Measurements from ENCODE around the gene INSM1.

Gene INSM1

DNA sequence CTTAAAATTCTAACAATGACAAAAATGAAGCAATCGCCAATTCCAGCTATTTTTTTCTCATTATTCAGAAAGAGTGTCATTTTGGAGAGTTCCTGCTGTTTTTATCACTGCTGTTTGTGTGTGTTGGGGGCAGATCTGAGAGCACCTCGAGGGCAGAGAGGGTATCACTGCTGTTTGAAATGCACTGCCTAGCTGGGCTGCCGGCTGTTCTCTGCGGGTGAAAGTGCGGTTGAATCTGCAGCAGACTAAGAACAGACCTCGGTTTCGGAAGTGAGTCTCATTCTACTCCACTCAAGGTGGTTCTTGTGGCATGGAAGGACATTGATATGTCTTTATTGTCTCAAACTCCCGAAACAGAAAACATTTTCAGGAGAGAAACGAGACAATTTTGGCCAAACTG, 18.3 kb downstream of the INSM1 start:
- Histone ChIP-seq H3K9ac (ENCODE audit: low read length) (no peak overlapping the region), H3K27me3 (ENCODE audit: control insufficient read depth, insufficient read depth, low read length) (no peaks in the 10 kb centered on the region), H3K4me3 (ENCODE audit: low read length) (no peak overlapping the region), H3K27ac (ENCODE audit: low read depth, low read length) (no peak overlapping the region), H3K36me3 (ENCODE audit: control insufficient read depth, insufficient read depth, low read length) (no peaks in the 10 kb centered on the region), H3K4me1 (ENCODE audit: control insufficient read depth, insufficient read depth, low read length) (no peaks in the 10 kb centered on the region)

GRCh38 chr20:20390393-20390792, 22.5 kb downstream of the INSM1 start:
- no peak overlapping the region for H3K27ac ChIP-seq (ENCODE audit: low read depth, low read length)
- no peak overlapping the region for H3K9ac ChIP-seq (ENCODE audit: low read length)
- H3K27me3 ChIP-seq (ENCODE audit: control insufficient read depth, insufficient read depth, low read length) = no peaks in the 10 kb centered on the region
- H3K4me1 ChIP-seq (ENCODE audit: control insufficient read depth, insufficient read depth, low read length) = no peaks in the 10 kb centered on the region
- H3K4me3 ChIP-seq (ENCODE audit: low read length) = no peak overlapping the region
- peaks cover 3% of the 10 kb centered on the region for H3K36me3 ChIP-seq (ENCODE audit: control insufficient read depth, insufficient read depth, low read length)

GRCh38 chr20:20391115-20391514, 23.2 kb downstream of the INSM1 start:
- H3K4me3 ChIP-seq (ENCODE audit: low read length) = no peak overlapping the region
- no peak overlapping the region for H3K9ac ChIP-seq (ENCODE audit: low read length)
- peaks cover 3% of the 10 kb centered on the region for H3K36me3 ChIP-seq (ENCODE audit: control insufficient read depth, insufficient read depth, low read length)
- H3K4me1 ChIP-seq (ENCODE audit: control insufficient read depth, insufficient read depth, low read length) = no peaks in the 10 kb centered on the region
- H3K27me3 ChIP-seq (ENCODE audit: control insufficient read depth, insufficient read depth, low read length) = no peaks in the 10 kb centered on the region
- no peak overlapping the region for H3K27ac ChIP-seq (ENCODE audit: low read depth, low read length)

GRCh38 chr20:20391766-20392165, 23.9 kb downstream of the INSM1 start:
- H3K4me1 ChIP-seq (ENCODE audit: control insufficient read depth, insufficient read depth, low read length) = no peaks in the 10 kb centered on the region
- peaks cover 3% of the 10 kb centered on the region for H3K36me3 ChIP-seq (ENCODE audit: control insufficient read depth, insufficient read depth, low read length)

GRCh38 chr20:20393207-20394120, 25.6 kb downstream of the INSM1 start:
- Histone ChIP-seq H3K4me3 (ENCODE audit: low read length) (no peak overlapping the region), H3K27ac (ENCODE audit: low read depth, low read length) (no peak overlapping the region), H3K4me1 (ENCODE audit: control insufficient read depth, insufficient read depth, low read length) (no peaks in the 10 kb centered on the region), H3K27me3 (ENCODE audit: control insufficient read depth, insufficient read depth, low read length) (no peaks in the 10 kb centered on the region), H3K36me3 (ENCODE audit: control insufficient read depth, insufficient read depth, low read length) (peaks cover 3% of the 10 kb centered on the region), H3K9ac (ENCODE audit: low read length) (no peak overlapping the region)

More at GRCh38 chr20:20391766-20392165, 23.9 kb downstream of the INSM1 start:
- H3K27me3 ChIP-seq (ENCODE audit: control insufficient read depth, insufficient read depth, low read length) = no peaks in the 10 kb centered on the region
- H3K4me3 ChIP-seq (ENCODE audit: low read length) = no peak overlapping the region
- no peak overlapping the region for H3K27ac ChIP-seq (ENCODE audit: low read depth, low read length)
- H3K9ac ChIP-seq (ENCODE audit: low read length) = no peak overlapping the region

GRCh38 chr20:20395087-20395486, 27.2 kb downstream of the INSM1 start:
- Histone ChIP-seq H3K4me3 (ENCODE audit: low read length) (no peak overlapping the region), H3K4me1 (ENCODE audit: control insufficient read depth, insufficient read depth, low read length) (no peaks in the 10 kb centered on the region), H3K27me3 (ENCODE audit: control insufficient read depth, insufficient read depth, low read length) (no peaks in the 10 kb centered on the region), H3K9ac (ENCODE audit: low read length) (no peak overlapping the region), H3K36me3 (ENCODE audit: control insufficient read depth, insufficient read depth, low read length) (peaks cover 3% of the 10 kb centered on the region), H3K27ac (ENCODE audit: low read depth, low read length) (no peak overlapping the region)

GRCh38 chr20:20395903-20396568, 28.1 kb downstream of the INSM1 start:
- Histone ChIP-seq H3K27me3 (ENCODE audit: control insufficient read depth, insufficient read depth, low read length) (no peaks in the 10 kb centered on the region), H3K4me1 (ENCODE audit: control insufficient read depth, insufficient read depth, low read length) (no peaks in the 10 kb centered on the region), H3K4me3 (ENCODE audit: low read length) (no peak overlapping the region), H3K9ac (ENCODE audit: low read length) (no peak overlapping the region), H3K36me3 (ENCODE audit: control insufficient read depth, insufficient read depth, low read length) (peaks cover 3% of the 10 kb centered on the region), H3K27ac (ENCODE audit: low read depth, low read length) (no peak overlapping the region)

DNA sequence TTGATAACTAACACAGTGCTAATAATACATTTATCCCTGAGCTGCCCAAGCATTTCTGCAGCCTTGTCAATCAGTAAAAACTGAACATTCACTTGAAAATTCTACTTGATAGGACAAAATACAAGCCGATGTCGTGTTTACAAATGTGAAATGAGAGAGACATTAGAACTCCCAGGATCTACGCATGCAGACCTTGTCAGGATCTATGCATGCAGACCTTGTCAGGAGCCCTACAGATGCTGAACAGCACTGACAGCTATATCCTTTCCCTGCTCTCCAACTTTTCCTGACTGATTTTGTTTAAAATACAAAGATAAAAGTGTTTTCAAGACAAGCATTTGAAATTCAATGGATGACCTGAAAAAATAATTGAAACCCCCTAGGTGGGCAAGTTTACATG, 28.9 kb downstream of the INSM1 start:
- Histone ChIP-seq H3K27me3 (ENCODE audit: control insufficient read depth, insufficient read depth, low read length) (no peaks in the 10 kb centered on the region), H3K4me1 (ENCODE audit: control insufficient read depth, insufficient read depth, low read length) (no peaks in the 10 kb centered on the region), H3K9ac (ENCODE audit: low read length) (no peak overlapping the region), H3K36me3 (ENCODE audit: control insufficient read depth, insufficient read depth, low read length) (peaks cover 3% of the 10 kb centered on the region), H3K4me3 (ENCODE audit: low read length) (no peak overlapping the region), H3K27ac (ENCODE audit: low read depth, low read length) (no peak overlapping the region)

DNA sequence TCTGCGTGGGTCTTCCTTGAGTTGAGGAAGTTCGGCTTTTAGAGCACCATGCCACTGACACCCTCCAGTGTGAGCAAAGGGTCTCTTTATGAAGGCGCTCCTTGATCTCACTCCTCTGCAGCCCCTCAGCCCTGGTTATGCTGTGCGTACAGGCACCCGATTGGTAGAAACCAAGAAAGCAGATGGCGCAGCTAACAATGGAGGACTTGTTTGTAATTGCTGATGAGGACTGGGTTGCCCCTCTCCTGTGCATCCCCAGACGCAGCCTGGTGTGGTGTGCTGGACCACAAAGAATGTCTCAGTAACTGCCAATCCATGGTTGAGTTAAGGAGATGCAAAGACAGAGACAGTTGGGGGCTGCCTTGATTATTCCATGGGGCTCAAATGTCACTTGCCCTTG, 30.2 kb downstream of the INSM1 start:
- no peaks in the 10 kb centered on the region for H3K4me1 ChIP-seq (ENCODE audit: control insufficient read depth, insufficient read depth, low read length)
- no peaks in the 10 kb centered on the region for H3K27me3 ChIP-seq (ENCODE audit: control insufficient read depth, insufficient read depth, low read length)
- no peak overlapping the region for H3K9ac ChIP-seq (ENCODE audit: low read length)
- H3K4me3 ChIP-seq (ENCODE audit: low read length) = no peak overlapping the region
- no peaks in the 10 kb centered on the region for H3K36me3 ChIP-seq (ENCODE audit: control insufficient read depth, insufficient read depth, low read length)
- no peak overlapping the region for H3K27ac ChIP-seq (ENCODE audit: low read depth, low read length)

DNA sequence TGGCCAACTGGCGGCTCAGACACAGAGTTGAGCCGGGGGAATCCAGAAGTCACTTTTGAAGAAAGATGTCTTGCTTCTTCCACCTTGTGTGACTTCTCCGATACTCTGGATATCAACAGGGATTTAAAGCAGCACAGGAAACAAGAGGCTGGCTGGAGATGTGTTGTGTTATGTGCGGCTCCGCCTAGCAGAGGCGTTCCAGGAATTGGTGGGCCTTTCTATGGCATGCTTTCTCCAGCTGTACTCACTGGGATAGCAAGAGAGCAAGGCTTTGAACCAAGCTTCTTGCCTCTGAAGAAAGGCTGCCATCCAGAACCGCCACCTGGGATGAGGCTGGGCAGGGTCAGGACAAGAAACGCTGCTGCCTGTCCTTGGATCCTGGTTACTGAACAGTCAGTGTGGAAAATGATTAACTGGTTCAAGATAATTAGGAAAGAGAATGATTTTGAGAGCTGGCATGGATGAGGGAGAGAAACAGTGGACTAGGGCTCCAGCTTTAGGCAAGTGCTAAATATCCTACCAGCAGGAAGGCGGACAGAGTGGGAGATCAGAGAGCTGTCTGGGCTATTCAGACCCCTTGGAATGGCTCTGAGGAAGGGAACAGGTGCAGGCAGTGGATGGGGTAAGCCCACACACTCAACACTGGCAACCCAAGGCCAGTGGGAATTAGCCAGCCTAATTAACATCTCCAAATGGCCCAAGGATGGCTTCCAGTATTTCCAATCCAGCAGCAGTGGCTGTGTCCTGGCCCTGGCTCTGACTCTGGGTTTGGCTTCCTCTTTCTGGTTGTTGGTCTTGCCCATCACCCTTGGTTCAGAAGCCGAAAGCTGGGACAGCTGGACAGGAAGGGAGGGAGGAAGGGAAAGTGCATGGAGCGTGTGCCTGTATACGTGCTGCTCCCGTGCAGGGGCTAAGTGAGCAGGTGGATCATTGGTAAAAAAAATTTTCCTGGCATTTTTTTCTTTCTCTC, 31.9 kb downstream of the INSM1 start:
- H3K9ac ChIP-seq (ENCODE audit: low read length) = no peak overlapping the region
- no peak overlapping the region for H3K4me3 ChIP-seq (ENCODE audit: low read length)
- H3K27me3 ChIP-seq (ENCODE audit: control insufficient read depth, insufficient read depth, low read length) = no peaks in the 10 kb centered on the region
- no peak overlapping the region for H3K27ac ChIP-seq (ENCODE audit: low read depth, low read length)
- H3K4me1 ChIP-seq (ENCODE audit: control insufficient read depth, insufficient read depth, low read length) = no peaks in the 10 kb centered on the region
- H3K36me3 ChIP-seq (ENCODE audit: control insufficient read depth, insufficient read depth, low read length) = no peaks in the 10 kb centered on the region

GRCh38 chr20:20401991-20402390, 34.1 kb downstream of the INSM1 start:
- Histone ChIP-seq H3K4me1 (ENCODE audit: control insufficient read depth, insufficient read depth, low read length) (no peaks in the 10 kb centered on the region), H3K27ac (ENCODE audit: low read depth, low read length) (no peak overlapping the region), H3K36me3 (ENCODE audit: control insufficient read depth, insufficient read depth, low read length) (no peaks in the 10 kb centered on the region), H3K4me3 (ENCODE audit: low read length) (no peak overlapping the region), H3K9ac (ENCODE audit: low read length) (no peak overlapping the region), H3K27me3 (ENCODE audit: control insufficient read depth, insufficient read depth, low read length) (no peaks in the 10 kb centered on the region)

GRCh38 chr20:20404633-20405032, 36.7 kb downstream of the INSM1 start:
- H3K9ac ChIP-seq (ENCODE audit: low read length) = no peak overlapping the region
- H3K4me1 ChIP-seq (ENCODE audit: control insufficient read depth, insufficient read depth, low read length) = no peaks in the 10 kb centered on the region
- H3K27me3 ChIP-seq (ENCODE audit: control insufficient read depth, insufficient read depth, low read length) = no peaks in the 10 kb centered on the region
- no peak overlapping the region for H3K27ac ChIP-seq (ENCODE audit: low read depth, low read length)
- no peak overlapping the region for H3K4me3 ChIP-seq (ENCODE audit: low read length)
- no peaks in the 10 kb centered on the region for H3K36me3 ChIP-seq (ENCODE audit: control insufficient read depth, insufficient read depth, low read length)

All from rectal smooth muscle tissue (tissue), 1 donor.